Measurements from ENCODE around the gene GPR62.

Gene GPR62

DNA sequence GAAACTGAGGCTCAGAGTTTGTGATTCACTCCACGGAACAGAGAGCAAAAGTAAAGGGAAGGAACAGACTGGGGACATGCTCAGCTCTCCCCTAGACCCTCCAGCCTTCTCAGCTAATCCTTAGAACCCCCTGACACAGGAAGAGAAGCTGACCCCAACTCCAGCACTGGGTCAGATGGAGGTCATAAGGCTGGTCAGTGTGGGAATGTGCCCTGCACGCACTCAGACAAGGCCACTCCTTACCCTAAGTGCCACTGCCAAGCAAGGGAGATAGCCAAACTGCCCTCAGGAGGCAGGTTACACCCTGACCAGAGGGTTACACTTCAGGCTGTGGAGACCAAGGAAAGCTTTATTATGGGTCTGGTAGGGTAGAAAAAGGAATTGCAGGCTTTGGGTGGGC lies 39.3 kb downstream of the GPR62 start:
- no peak for DNase-seq

DNA sequence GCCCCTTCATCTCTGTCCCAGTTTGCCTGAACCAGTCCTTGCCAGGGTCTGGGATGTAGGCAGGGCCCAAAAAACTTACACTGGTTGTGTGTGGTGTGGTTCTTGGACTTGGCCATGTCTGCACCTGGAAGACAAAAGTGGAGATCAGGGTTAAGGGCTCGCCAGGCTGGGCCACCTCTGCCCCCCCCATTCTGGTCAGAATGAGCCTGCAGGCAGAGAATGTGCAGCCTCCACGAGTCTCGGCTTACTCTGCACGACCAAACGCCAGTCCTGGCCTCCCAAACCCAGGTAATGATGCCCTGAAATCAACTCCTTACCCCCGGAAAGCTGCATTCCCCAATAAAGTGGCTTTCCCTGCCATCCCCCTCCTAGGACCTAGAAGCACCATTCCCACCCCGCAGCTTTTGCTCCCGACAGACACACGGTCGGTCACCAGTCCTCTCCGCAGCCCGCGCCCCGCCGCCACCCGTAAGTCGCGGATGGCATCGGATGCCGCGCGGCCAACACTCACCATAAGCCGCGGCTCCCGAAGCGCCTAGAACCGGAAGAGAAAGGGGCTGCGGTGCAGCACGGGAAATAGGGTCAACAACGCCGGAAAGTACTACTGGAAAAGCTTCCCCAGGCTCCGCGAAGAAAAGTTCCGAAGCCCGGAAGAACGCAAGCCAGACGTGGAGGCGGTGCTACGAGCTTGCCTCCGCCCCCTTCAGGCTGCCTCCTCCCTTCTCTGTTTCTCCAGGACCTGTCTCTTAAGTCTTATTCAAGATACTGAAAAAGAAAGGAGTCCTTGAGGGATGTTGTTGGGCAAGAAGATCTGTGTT lies 40.4 kb downstream of the GPR62 start, which contains the start of gene RPL29:
Gene RPL29, minus strand, starts transcription at position 550 of the 818 bp plus-strand sequence. Its CDS starts 434 bp downstream, at position 116.
- DNase-seq: peak; percentile 95

DNA sequence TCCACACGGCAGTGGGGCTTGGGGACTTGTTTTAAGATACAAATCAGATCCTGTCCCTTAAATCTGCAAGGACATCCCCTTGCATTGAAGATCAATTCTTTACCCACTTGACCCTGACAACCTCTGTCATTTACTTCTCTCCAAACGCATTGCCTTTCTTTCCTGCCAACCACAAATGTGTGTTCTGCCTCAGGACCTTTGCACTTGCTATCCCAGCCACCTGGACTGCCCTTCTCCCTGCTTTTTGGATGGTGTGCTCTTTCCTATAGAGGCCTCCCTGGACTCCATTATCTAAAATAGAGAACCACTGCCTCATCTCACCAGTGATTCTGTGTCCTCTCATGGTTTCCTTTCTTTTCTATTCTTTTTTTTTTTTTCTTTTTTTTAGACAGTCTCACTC lies 42.0 kb downstream of the GPR62 start:
- DNase-seq: no peak

DNA sequence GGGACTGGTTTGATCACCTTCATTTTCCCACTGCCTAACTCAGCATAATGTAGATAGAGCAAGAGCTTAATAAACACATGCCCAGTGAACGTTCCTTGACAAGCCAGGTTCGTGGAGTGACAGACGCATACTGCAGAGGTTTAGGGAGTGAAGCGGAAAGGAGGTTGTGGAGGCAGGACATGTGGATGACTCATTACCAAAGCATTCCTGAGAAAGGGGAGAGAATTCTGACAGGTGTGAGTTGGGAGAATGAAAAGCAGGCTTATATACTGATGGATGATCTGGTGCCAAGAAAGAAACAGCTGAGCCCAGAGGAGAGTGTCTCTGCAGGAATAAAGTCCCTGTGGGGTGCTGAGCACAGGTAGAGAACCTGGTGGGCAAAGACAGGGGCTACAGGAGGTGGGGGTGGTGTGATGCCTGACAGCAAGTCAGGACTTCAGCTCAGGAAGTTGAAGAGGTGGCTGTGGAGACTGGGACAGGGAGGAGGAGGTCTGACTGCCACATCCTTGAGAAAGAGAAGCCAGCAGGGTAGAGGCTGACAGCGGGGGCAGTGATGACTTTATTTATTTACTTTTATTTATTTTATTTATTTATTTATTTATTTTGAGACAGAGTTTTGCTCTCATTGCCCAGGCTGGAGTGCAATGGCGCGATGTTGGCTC lies 42.9 kb downstream of the GPR62 start:
- DNase-seq: no peak

DNA sequence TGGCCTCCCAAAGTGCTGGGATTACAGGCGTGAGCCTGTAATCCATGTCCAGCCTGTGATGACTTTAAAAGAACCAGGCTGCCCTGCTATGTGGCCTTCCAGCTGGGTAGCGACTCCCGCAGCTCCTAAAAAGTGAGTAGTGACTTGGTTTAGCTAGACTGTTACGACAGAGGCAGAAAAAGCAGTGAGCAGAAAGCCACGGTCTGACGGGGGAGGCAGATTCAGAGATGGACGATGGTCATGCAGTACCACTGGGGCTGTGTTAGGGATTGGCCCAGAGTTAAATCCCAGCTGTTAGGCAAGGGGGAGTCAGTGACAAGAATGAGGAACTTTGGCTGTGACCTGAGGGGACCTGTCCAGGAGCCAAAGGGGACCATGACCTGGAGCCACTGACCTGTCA lies 43.6 kb downstream of the GPR62 start:
- DNase-seq: no peak

DNA sequence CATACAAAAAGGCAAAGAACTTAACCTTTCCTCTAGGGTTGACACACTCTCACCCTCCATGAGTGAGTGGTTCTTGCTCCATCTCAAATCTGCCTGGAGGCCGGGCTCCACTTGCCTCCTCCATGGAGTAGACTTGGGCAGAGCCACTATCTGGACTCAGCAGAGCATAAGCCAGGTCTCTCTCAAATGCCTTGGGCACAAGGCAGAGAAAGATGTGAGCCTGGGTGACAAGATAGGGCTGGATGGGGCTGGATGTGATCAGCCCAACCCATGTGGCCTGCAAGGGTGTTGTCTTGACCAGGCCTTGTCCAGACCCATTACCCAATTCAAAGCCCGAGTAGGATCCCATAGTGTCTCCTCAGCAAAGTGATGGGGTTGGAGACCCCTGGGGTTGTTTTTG lies 44.7 kb downstream of the GPR62 start:
- DNase-seq: peak; percentile 92

DNA sequence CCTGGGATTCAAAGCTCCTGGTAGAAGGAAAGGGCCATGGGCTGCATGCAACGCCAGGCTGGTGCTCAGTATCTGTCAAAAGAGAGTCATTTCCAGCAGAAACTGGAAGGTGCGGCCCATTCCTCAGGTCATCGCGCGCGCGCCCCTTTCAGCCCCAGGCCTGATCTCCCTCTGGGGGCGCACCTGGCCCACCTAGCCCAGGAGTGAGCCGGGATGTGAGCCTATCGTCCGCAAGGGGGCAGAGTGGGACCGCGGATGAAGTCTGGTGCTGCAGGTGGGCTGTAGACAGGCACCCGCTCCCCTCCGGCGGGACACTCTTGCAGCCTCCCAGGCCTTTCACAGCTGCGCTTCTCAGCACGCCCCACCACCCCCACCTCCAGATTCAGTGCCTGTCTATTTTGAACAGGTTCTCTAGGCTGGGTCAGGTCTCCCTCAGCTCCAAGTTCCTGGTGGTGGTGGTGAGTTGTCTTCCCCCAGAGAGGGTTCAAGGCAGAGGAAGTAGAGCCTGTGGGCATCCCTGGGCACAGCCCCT lies 46.3 kb downstream of the GPR62 start:
- DNase-seq: peak; percentile 80

DNA sequence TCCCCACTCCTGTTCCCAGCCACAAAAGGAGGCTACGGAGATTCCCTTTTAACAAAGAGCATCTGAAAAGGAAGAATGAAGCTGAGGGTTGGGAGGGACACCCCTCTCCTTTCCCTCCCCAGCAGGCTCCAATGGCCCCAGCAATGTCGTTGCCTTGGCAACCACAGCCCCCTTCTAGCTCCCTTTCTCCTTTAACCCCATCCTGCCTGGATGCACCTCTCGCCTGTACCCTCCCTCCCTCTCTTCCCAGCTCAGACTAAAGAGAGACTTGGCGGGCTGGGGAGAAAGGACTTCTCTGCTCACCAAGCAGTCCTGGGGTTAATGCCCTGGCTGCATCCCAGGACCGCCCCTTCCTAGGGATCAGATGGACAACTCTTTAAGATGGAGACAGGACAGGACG lies 47.6 kb downstream of the GPR62 start:
- DNase-seq: no peak

DNA sequence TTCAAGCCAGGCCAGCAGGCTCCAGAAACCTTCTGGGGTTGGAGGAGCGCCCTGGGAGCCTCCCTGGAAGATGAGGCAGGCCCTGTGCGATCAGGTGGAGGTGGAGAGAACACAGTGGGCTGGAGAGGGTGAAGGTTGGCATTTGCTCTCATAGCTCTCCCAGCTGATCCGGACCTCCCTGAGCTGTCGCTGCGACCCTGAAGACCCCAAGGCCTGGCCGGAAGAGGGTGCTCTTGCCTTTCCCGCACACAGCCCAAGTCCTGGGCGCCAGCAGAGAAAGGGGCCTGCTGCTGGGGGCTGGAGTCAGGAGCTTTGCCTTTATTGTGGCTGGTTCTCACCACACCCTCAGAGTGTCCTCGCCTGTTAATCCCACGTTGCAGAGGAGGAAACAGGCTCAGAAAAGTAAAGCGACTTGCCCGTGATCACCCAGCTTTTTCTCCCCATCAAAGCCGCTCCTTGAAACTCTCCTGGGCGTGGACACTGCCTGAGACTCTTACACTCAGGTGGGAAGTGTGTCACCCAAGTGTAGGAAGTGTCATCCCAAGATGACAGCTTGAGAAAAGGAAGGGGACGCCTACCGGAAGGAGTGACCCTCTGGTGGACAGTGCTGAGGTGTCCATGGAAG lies 49.1 kb downstream of the GPR62 start:
- DNase-seq: no peak

DNA sequence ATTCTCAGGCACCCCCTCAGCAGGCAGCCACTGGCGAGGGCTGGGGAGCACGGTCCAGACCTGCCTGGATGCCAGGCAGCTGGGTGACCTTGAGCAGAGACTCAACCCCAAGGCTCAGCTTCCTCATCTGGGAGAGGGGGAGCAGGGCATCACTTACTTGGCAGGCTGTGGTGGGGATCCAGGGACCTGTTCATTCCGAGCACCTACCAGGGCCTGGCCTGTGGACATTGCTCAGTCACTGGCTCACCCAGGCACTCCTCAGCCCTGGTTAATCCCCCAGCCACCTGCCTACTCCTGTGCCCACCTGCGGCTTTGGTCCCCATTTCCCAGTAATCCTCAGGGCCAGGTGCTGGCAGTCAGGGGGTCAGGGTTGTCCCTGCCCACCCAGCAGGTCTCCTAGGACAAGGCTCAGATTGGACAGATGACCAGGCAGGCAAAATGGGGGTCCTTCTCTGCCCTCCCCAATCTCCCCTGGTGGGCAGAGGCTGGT lies 49.8 kb downstream of the GPR62 start:
- DNase-seq: no peak

DNA sequence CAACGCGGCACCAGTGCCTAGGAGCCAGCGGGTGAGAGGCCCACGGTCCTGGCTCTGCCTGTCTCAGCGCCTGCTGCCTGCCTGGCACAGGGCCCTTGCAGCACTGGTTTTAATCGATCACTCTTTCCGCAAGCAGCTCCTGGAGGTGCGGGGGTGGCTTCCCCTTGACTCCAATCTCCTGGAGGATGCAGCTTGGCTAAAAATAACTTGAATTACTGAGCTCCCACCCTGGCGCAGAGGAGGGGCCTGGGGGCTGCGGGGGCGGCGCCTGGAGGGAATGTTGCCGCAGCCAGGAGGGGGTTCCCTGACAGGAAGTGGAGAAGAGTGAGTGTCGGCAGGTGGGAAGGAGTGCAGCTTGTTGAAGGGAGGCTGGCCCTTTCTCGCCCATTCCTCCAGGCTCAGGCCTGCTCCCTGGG lies 50.4 kb downstream of the GPR62 start:
- DNase-seq: no peak

DNA sequence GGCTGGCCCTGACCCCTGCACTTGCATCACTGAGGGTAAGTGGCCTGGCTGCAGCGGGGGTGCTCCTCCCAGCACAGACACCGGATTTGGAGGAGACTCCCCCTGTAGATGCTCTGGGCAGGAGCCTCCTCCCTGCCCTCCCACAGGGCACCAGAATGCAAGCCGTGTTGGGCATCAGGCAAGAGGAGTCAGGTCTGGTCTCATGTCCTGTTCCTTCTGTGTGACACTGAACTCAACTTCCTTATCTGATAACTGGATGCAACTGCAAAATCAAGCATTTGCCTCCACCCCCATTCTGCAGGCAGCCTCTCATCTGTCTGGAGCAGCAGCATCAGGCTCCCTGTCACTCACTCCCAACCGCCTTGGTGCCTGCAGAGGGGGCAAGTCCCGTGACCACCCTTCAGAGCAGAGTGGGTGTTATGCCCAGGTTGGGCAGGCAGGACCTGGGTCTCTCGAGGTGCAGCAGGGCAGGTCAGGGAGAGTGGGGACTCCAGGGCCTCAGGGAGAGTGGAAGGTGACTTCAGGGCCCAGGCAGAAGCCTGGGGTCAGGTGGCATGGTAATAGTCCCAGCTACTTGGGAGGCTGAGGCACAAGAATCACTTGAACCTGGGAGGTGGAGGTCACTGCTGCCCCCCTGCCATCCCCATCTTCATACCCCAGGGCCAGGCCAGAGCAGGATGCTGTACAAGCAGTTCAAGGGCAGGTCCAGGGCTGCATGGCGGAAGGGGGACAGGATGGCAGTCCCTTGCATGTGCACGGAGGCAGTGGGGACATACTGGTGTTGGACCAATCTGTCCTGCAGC lies 51.0 kb downstream of the GPR62 start:
- DNase-seq: no peak

DNA sequence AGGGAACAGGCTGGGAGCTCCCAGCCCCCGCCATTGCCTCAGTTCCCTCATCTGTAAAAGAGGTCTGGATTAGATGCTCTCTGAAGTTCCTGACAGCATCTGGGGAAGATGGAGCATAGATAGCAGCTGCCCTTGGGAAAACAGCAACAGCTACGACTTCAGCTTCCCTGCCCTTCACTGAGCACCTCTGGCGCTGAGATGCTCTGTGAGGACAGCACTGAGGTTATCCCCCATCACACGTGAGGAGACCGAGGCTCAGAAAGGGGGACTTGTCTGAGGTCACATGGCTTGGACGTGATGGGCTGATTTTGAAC lies 51.6 kb downstream of the GPR62 start:
- no peak for DNase-seq

Measured in hematopoietic multipotent progenitor cell treated with erythropoietin and hydrocortisone succinate and interleukin-3 and kit ligand, for 8 days (in vitro differentiated cells).